CD4-positive, alpha-beta T cell treated with Interleukin-15 for 4 hours (primary cell): ENCODE results near the gene CYP4A22.
A peak's percentile ranks its signal among the peaks of the same experiment; 100 is the strongest.
"Not testable (repeated sequence)": the region's sequence is repeated elsewhere in the genome, so short reads cannot be mapped to it uniquely, and the experiment has no call there.

ENCODE experiments used
- DNase-seq: peaks from one replicate; pipeline ENCODE4 v3.0.0-alpha.2; 2020; ENCODE audit warnings: low spot score

CYP4A22 gene

DNA sequence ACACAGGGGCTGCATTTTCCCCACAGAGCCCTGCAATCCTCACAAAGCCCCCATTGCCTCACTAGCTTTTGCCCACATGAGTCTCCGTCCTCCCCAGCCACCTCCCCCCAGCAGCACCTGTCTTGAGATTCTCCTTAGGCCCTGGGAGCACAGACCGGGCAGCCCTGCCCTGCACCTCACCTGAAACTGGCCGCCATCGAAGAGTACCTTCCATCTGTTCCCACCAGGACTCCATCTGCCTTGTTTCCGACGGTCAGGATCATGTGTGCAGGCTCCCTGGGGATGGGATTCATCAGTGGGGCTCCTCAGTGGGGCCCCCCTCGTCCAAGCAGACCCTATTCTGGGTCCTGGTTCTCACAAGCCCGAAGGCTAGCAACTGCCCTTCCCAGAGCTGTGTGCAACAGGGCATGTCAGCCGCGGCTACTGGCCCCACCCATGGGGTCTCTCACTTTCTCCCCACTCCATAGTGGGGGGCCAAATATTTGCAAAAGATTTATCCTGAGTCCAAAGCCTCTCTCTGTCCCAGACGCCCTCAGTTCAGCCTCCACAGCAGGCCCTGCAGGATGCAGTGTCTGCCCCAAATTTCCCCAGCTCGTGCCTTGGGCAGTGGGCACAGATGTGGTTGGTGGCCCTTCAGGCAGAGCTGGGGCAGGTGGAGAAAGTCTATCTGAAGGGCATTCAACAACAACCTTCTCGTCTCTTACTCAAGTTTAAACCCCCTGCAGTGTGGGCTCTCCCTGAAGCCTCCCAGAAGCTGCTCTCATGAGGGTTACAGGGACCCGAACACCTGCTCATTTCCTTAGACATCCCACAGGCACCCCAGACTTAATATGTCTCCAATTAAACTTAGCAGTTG lies 47.8 kb downstream of the CYP4A22 start:
- DNase-seq: no peak

DNA sequence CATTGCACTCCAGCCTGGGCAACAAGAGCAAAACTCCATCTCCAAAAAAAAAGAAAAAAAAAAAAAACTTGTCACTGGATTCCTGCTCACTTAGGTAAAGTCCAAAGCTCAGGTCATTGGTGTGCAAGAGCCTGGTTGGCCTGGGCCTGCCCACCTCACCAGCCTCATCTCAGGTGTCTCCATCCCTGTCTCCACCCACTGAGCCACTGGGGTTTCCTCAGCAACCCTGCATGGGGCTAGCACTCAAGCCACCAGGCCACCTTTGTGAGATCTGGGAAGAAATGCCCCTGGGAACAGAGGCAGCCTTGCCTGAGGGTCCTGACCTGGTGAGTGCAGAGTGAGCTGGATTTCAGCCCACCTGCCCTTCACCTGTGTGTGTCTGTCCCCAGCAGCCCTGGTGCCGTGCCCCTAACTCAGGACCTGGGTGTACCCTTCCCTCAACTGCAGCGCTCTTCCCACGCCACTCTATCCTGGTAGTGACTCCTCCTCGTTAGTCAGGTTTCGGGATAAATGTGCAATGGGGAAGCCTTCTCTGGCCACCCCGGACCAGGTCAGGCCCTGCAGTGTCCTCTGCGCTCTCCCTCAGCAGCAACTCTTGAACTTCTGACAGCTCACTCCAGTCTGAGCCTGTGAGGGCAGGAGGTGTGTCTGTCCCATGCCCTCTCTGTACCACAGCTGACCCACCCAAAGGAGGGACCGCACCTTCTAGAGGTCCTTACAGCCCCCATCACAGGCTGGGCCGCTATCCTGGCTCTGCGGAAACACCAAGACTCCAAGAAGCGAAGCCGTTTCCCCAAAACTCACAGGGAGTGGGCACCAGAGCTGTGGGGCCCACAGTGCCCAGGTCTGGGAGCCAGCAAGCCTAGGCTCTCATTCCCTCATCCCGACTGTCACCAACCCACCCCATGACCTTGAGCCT lies 49.3 kb downstream of the CYP4A22 start:
- no peak for DNase-seq

DNA sequence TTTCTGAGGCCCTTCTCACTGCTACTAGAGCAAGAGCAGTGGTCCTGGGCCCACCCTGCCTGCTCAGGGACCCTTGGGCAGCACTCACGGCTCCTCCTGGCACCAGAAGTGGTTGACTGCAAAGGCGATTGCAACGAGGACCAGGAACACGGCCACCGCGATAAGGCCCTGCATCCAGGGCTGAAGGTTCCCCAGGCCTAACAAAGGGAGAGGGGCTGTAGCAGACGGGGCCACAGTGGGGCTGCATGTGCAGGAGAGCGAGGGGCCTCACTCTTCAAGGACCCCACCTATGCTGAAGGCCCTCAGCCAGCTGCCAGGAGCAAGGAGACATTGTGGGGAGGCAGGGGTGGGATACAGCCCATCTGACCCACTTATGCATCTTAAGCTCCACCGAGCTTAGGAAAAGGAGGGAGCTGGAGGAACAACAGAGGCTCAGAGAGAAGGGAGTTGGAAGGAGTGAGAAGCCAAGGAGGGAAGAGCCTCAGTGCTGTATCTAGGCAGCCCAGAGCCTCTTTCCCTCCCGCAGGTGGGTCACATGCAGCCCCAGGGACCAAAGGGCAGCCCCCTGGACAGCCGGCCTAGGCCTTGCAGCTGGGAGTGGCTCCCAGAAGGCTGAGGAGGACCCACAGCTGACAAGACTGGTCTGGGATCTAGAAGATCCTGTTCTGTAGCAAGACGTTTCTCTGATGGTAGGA lies 50.1 kb downstream of the CYP4A22 start:
- DNase-seq: no peak

DNA sequence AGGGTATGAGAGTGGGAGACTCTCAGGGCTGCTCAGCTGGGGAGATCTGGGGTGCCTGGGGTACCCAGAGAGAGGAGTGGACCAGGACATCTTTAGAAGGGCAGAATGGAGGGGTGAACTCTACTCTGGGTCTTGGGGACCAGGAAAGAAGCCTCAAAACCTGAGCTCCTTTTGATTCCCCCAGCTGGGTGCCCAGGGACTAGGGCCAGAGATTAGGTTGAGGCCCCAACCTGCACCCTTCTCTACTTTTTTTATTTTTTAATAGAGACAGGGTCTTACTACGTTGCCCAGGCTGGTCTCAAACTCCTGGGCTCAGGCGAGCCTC lies 50.6 kb downstream of the CYP4A22 start:
- no peak for DNase-seq

DNA sequence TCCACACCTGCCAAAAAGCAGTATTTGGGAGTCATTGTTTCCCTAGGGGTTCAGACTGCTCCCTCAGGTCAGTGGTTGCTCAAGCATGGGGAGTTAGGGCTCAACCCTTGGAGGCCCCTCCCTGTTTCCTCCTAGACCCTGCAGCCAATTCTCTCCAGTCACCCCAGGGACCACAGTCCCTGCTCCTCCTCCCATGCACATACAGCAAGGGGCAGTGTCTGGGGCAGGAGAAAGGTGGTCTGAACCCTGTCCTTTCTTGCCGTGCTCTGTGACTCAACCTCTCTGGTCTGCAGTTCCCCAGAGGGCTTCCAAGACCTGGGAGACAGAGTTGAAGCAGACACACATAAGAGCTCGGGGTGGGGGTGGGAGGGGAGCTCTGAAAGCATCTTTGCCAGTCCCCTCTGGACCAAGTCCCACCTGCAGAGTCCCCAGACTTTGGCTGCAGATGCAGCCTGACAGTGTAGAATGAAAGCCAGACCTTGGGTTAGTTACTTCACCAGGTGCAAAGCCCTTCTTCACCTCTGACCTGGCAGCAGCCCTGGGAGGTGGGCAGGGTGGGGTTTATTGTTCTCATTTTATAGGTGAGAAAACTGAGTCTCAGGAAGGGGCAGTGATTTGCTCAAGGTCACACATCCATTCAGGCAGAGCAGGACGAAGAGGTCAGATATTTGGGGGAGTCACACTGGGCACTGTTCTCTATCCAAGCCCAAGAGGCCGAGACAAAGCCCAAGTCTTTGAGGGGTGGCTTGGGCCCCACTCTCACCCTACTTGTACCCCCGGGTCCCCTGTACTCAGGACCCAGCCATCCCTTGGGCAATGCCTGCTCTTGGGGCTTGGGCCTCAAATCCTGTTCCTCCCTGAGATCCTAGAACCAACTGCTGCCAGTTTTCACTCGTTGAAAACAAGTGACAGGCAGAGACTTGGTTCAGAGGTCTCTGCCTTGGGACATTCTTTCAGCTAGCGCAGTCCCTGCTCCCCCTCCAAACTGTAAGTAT lies 51.8 kb downstream of the CYP4A22 start:
- no peak for DNase-seq

DNA sequence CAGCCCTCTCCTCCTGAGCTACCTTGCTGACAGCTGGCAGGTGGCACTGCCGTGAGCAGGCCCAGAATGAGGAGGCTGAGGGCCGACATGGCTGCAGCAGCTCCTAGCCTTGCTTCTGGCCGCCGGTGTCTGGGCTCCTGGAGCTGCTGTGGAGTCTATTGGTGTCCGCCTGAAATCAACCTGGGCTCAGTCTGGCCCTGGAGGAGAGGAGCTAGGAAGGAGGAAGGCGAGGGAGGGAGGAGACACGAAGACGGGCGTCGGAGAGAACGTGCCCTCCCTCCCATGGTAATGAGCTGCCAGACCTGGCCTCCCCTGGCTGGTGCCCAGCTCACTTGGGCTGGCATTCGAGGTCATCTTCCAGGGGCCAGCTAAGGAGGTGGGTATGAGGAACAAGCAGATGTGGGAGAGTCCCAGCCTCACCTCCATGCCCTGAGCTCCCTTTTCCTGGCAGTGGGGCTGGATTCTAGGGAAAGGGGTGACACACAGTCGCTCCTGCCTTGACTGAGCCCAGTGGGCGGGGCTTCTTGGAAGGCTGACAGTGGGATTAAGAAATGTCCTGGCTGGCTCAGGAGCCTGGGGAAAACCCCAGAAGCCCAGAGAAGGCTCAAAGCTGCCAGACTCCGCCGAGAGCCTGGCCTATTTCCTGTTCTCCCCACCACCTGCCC lies 52.7 kb downstream of the CYP4A22 start, which contains the start of gene PDZK1IP1:
TSS of gene PDZK1IP1 (minus strand) at position 193 of the 665 bp plus-strand sequence. CDS start at position 89, 104 bp downstream.
- DNase-seq: no peak

DNA sequence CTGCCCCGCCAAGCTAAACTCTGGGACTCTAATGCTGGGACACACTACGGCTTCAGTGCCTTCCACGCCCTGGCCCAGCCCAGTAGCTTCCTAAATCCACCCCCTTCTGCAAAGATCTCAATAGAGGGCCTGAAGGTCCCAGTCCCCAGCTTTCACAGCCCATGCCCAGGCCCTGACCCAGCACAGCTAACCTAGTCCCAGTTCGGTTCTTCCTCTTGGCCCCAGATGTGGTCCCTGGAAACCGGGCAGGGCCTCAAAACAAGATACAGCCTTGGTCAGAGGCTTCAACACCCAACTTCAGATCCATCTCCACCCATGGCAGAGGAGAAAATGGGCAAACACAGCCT lies 53.2 kb downstream of the CYP4A22 start:
- DNase-seq: no peak

DNA sequence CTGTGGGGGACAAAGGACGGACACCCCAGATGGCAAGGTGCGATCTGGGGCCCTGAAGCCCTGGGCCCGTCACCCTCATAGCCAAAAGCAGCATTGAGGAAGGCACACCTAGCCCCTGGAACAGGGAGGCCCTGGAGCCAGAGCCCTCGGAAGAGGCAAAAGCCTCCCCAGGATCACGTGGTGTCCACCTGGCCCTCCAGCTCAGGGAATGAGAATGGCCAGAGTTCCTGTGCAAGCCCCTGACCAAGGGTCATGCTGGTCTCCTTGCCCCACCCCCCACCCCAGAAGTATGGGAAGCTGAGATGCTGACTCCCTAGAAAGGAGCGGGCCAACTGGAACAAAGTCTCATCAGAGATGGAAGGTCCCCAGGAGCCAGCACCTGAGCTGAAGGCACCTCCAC lies 53.6 kb downstream of the CYP4A22 start:
- DNase-seq: no peak

DNA sequence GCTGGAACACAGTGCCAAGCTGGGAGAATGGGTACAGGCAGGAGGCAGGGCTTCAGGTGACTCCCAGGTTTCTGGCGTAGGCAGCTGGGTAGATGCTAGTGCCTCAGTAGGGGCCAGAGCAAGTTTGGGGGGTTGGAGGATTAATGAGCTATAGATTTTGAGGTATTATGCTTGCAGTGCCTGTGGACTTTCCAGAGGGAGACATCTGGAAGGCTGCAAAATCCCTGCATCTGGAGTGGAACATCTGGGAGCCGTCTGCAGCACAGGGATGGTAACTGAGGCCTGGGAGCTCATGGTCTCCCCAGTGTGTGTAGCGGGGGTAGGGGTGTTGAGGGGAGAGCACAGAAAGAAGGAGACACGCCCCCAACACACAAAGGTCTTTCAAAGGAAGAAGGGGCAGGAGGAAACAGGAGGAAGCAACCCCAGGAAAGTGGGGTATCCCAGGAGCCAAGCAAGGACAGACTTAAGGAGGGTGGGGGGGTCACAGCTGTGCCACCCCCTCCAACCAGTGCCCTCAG lies 54.8 kb downstream of the CYP4A22 start:
- DNase-seq: no peak

DNA sequence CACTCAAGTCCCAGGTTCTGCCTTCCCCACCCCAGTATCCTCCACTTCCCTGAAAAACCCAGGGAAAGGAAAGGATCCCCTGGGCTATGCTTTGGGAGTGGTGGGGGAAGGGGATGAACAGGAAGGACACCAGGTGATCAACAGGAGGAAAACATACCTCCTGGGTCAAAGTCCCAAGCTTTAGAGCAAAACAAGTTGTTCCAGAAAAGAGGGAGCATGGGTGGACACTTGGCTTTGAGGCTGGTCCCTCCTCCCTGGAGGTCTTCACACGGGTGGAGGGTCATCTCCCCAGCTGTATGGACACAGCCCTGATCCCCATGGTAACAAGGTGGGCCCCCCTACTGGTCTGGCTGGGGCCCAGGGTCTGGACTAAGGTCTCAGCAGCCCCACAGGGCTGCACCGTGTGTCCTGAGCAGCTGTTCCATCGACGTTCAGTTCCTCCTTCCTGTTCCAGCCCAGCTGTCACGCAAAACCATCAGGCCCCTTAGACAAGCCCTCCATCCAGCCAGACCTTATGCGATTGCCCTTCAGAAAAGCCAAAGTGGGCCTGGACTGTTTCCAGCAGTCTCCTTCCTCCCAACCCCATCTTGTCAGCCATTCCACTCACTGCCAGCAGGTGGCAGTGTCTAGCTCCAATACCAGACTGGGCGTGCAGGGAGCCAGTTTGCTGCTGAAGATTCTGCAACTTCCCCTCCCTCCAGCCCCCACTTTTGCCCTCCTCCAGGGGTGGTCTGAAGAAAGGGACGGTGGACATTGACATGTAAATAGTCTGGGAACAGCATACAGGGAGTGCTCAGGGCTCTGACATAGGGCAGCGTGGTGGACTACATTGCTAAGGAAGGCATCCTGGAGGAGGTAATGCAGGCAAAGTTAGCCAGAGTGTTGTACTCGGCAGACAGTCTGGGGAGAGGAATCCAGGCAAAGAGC lies 55.5 kb downstream of the CYP4A22 start:
- peak; percentile 64 for DNase-seq

DNA sequence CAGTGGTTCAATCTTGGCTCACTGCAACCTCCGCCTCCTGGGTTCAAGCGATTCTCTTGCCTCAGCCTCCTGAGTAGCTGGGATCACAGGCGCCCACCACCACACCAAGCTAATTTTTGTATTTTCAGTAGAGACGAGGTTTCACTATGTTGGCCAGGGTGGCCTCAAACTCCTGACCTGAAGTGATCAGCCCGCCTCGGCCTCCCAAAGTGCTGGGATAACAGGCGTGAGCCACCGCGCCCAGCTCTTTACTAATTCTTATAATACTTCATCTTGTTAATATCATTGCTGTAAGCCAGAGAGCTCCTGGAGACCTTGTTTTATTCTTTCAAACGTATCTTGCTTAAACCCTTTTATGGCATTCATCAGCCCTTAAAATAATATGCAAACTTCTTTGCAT lies 56.3 kb downstream of the CYP4A22 start:
- DNase-seq: not testable (repeated sequence)

DNA sequence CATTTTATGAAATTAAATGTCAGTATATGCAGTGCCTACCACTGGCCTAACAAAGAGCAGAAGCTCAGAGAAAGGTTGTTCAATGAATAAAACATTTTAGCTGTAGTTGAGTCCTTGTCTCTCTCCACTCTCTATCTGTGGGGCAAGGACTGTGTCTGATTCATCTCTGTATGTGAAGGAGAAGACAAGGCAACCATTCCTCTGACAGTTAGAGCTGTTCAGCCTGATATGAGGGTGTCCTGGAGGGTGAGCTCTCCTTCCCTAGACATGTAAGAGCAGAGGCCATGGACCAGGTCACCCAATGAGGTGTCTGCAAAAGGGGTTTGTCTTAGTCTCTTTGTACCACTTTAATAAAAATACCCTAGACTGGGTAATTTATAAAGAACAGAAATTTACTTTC lies 57.1 kb downstream of the CYP4A22 start:
- DNase-seq: no peak

DNA sequence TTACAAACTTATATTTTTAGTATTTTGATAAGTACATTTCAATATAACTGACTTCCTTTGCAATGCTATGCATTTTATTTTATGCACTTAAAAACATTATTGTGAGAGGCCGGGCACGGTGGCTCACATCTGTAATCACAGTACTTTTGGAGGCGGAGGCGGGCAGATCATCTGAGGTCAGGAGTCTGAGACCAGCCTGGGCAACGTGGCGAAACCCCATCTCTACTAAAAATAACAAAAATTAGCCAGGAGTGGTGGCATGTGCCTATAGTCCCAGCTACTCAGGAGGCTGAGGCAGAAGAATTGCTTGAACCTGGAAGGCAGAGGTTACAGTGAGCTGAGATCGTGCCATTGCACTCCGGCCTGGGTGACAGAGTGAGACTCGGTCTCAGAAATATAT lies 58.7 kb downstream of the CYP4A22 start:
- DNase-seq: not testable (repeated sequence)

DNA sequence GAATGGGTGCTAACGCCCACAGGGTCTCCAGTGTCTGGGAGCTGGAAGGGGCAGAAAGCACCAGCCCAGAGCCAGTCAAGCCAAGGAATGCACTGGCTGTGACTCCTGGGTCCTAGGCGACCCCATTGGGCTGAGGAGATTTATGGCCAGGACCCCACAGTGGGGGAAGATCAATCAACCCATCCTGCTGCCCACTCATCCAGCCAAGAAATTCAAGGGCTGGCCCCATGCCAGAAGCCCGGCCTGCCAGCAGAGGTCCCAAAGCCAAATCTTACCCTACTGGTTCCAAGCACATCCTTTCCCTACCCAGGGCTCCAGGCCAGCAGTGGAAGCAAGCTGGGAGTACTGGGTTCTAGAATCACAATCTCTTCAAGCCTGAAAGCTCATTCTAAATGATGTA lies 59.4 kb downstream of the CYP4A22 start:
- no peak for DNase-seq

DNA sequence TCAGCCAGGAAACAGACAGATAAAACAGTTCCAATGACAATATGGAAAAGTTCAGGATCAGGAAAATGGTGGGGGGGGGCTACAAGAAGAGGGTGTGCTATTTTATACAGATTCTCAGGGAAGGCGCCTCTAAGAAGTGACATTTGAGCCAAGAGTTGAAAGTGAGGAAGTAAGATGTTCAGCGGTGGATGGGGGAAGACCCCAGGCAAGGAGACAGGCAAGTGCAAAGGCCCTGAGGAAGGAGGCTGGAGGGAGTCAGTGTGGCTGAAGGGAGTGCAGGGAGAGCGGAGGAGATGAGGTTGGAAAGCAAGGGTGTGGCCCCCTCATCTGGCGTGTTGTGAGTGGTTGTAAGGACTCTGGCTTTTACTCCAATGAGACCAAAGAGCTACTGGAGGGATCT lies 61.0 kb downstream of the CYP4A22 start:
- DNase-seq: no peak
